Measurements from ENCODE around the gene MBD3L3.
"Not testable (repeated sequence)": the region's sequence is repeated elsewhere in the genome, so short reads cannot be mapped to it uniquely, and the experiment has no call there.

The MBD3L3 gene

DNA sequence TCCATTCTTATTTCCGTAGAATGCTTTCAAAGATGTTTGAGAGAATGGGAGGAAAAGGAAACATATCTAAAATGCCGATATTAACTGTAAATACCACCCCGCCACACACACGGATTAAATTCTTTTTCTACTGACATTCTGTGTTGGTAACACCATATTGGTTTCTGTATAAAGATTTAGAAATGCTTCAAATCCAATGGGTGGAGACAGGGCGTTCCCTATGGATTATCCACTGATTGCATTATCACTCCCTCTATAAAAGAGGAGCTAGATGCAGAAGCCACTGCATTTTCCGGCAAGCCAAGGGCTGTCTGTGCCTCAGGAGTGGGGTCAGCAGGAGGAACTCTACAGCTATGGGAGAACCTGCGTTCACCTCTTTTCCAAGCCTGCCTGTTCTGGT, 9.5 kb downstream of the MBD3L3 start, which contains the start of gene MBD3L2:
MBD3L2 (plus strand) TSS at position 301 of the 400 bp plus-strand sequence; CDS start at position 354, 53 bp downstream.
- H3K4me1 Mint-ChIP-seq, H3K27ac Mint-ChIP-seq, H3K36me3 Mint-ChIP-seq, H3K4me3 Mint-ChIP-seq, CTCF ChIA-PET, H3K9me3 Mint-ChIP-seq, DNase-seq, H3K27me3 Mint-ChIP-seq: not testable (repeated sequence)

- DNase-seq, H3K27ac Mint-ChIP-seq, H3K4me1 Mint-ChIP-seq, H3K36me3 Mint-ChIP-seq, CTCF ChIA-PET, H3K4me3 Mint-ChIP-seq, H3K27me3 Mint-ChIP-seq, H3K9me3 Mint-ChIP-seq: not testable (repeated sequence)
Observed at GRCh38 chr19:7041563-7041962, 16.9 kb downstream of the MBD3L3 start.

GRCh38 chr19:7040079-7040478, 18.4 kb downstream of the MBD3L3 start, which contains the start of gene MBD3L4:
Gene MBD3L4, minus strand, starts transcription at chr19:7040179. Its CDS starts 35 bp downstream, at chr19:7040144.
- DNase-seq, H3K27me3 Mint-ChIP-seq, H3K27ac Mint-ChIP-seq, H3K4me1 Mint-ChIP-seq, H3K4me3 Mint-ChIP-seq, CTCF ChIA-PET, H3K36me3 Mint-ChIP-seq, H3K9me3 Mint-ChIP-seq: not testable (repeated sequence)

DNA sequence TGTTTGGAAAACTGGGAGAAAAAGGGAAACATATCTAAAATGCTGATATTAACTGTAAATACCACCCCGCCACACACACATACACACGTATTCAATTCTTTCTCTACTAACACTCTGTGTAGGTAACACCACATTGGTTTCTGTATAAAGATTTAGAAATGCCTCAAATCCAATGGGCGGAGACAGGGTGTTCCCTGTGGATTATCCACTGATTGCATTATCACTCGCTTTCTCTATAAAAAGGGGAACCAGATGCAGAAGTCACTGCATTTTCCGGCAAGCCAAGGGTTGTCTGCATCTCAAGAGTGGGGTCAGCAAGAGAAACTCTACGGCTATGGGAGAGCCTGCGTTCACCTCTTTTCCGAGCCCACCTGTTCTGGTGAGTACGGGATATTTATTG, 28.2 kb downstream of the MBD3L3 start, which contains the start of gene MBD3L5:
MBD3L5 (plus strand) TSS at position 301 of the 400 bp plus-strand sequence; CDS start at position 335, 34 bp downstream.
- CTCF ChIA-PET, H3K4me3 Mint-ChIP-seq, H3K36me3 Mint-ChIP-seq, H3K9me3 Mint-ChIP-seq, DNase-seq, H3K27me3 Mint-ChIP-seq, H3K4me1 Mint-ChIP-seq, H3K27ac Mint-ChIP-seq: not testable (repeated sequence)

DNA sequence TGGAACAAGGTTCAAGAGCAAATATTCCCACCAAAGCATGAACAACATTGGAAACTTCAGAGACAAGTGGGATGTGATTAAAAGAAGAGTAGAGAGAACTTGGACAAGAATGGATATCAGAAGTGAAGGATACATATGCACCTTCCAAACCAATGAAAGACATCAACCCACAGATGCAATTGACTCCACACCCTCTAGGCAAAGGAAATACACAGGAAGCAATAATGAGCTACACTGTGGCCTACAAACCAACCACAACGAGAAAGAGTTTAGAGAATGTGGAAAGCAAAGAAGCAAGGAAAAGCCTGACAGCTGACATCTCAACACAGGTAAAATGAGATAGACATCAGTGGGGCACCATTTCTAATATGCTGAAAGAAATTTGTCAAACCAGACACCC, 29.7 kb downstream of the MBD3L3 start:
- not testable (repeated sequence) for H3K4me3 Mint-ChIP-seq, DNase-seq, H3K36me3 Mint-ChIP-seq

DNA sequence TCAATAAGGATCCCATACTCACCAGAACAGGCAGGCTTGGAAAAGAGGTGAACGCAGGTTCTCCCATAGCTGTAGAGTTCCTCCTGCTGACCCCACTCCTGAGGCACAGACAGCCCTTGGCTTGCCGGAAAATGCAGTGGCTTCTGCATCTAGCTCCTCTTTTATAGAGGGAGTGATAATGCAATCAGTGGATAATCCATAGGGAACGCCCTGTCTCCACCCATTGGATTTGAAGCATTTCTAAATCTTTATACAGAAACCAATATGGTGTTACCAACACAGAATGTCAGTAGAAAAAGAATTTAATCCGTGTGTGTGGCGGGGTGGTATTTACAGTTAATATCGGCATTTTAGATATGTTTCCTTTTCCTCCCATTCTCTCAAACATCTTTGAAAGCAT, 37.1 kb downstream of the MBD3L3 start, which contains the start of gene MBD3L2B:
MBD3L2B (minus strand) TSS at position 101 of the 400 bp plus-strand sequence; CDS start at position 67, 34 bp downstream.
- H3K9me3 Mint-ChIP-seq, H3K27me3 Mint-ChIP-seq, H3K4me3 Mint-ChIP-seq, H3K4me1 Mint-ChIP-seq, CTCF ChIA-PET, H3K27ac Mint-ChIP-seq, H3K36me3 Mint-ChIP-seq, DNase-seq: not testable (repeated sequence)

More for the DNA sequence above, 29.7 kb downstream of the MBD3L3 start:
- H3K9me3 Mint-ChIP-seq, CTCF ChIA-PET, H3K27me3 Mint-ChIP-seq, H3K27ac Mint-ChIP-seq, H3K4me1 Mint-ChIP-seq: not testable (repeated sequence)

- no peak for DNase-seq
- no peak overlapping the region for H3K4me3 Mint-ChIP-seq
- CTCF ChIA-PET, result no interaction called here
- no peaks in the 10 kb centered on the region for H3K27me3 Mint-ChIP-seq
- H3K4me1 Mint-ChIP-seq, result peaks cover 2% of the 10 kb centered on the region
- H3K9me3 Mint-ChIP-seq, result no peaks in the 10 kb centered on the region
- H3K36me3 Mint-ChIP-seq, result no peaks in the 10 kb centered on the region
- no peak overlapping the region for H3K27ac Mint-ChIP-seq
Observed at GRCh38 chr19:7018828-7019227, 39.6 kb downstream of the MBD3L3 start.

- H3K36me3 Mint-ChIP-seq, result no peaks in the 10 kb centered on the region
- H3K27me3 Mint-ChIP-seq, result no peaks in the 10 kb centered on the region
- peaks cover 21% of the 10 kb centered on the region for H3K4me1 Mint-ChIP-seq
- CTCF ChIA-PET, result no interaction called here
- H3K27ac Mint-ChIP-seq, result no peak overlapping the region
- H3K9me3 Mint-ChIP-seq, result peaks cover 6% of the 10 kb centered on the region
- no peak for DNase-seq
- H3K4me3 Mint-ChIP-seq, result no peak overlapping the region
Observed at GRCh38 chr19:7013678-7014077, 44.8 kb downstream of the MBD3L3 start.

GRCh38 chr19:7010722-7011593, 47.5 kb downstream of the MBD3L3 start:
- H3K9me3 Mint-ChIP-seq, result peaks cover 6% of the 10 kb centered on the region
- H3K36me3 Mint-ChIP-seq, result no peaks in the 10 kb centered on the region
- H3K27ac Mint-ChIP-seq, result no peak overlapping the region
- DNase-seq, result no peak
- CTCF ChIA-PET, result no interaction called here
- H3K27me3 Mint-ChIP-seq, result no peaks in the 10 kb centered on the region
- H3K4me1 Mint-ChIP-seq, result peaks cover 30% of the 10 kb centered on the region
- H3K4me3 Mint-ChIP-seq, result no peak overlapping the region

DNA sequence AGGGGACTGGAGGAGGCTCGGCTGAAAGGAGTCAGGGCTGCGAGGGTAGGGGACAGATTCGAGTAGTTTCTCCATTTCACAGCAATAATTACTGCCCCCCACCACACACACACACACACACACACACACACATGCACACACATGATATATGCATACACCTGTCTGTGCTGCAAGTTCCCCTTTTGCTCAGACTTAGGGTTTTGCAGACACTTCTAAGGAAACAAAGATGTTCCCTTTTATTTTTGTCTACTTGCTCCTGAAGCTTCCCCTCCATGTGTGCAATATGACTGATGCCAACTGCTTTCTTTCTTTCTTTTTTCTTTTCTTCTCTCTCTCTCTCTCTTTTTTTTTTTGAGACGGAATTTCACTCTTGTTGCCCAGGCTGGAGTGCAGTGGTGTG, 50.6 kb downstream of the MBD3L3 start:
- CTCF ChIA-PET, result no interaction called here
- no peak overlapping the region for H3K4me3 Mint-ChIP-seq
- DNase-seq, result no peak
- H3K36me3 Mint-ChIP-seq, result no peaks in the 10 kb centered on the region
- no peaks in the 10 kb centered on the region for H3K27me3 Mint-ChIP-seq
- H3K9me3 Mint-ChIP-seq, result peaks cover 6% of the 10 kb centered on the region
- peaks cover 25% of the 10 kb centered on the region for H3K4me1 Mint-ChIP-seq
- H3K27ac Mint-ChIP-seq, result no peak overlapping the region

All from activated naive CD4-positive, alpha-beta T cell treated with anti-CD3 and anti-CD28 coated beads, Interleukin-2, amount 10 ng/mL, durations not matched to agents 7 days and 5 days (primary cell).